Measurements from ENCODE around the gene TULP3. TPM values are rescaled to one million over a fixed set of nuclear protein-coding genes. Genes with fewer than 3 reads are reported as not detected.

The TULP3 gene
- total RNA-seq, 4 donors from 2014 or later = 20.1 to 32.3 (median 22.3) TPM

- WGBS, 2 donors = 93 to 96% methylated on average over 10 of the region's 10 CpGs
- intact Hi-C loops (cut with DNase I) = loop anchor here (5.0 to 10.0 kb wide), 2 partner anchors 55 to 158 kb away; no protein-coding TSS in a partner anchor
- Histone ChIP-seq H3K4me3 (replicated peaks in 1 of 3) (no peak overlapping the region), H3K9me3 (no peaks in the 10 kb centered on the region), H3K27me3 (no peaks in the 10 kb centered on the region), H3K4me1 (peaks cover 8 to 10% of the 10 kb centered on the region in 2 donors), H3K27ac (no peak overlapping the region), H3K36me3 (peaks cover 0 to 3% of the 10 kb centered on the region in 2 donors)
- no peak for TF ChIP-seq POLR2A (IDR thresholded peaks at IDR 0.05)
- TF ChIP-seq, protein P1, sequence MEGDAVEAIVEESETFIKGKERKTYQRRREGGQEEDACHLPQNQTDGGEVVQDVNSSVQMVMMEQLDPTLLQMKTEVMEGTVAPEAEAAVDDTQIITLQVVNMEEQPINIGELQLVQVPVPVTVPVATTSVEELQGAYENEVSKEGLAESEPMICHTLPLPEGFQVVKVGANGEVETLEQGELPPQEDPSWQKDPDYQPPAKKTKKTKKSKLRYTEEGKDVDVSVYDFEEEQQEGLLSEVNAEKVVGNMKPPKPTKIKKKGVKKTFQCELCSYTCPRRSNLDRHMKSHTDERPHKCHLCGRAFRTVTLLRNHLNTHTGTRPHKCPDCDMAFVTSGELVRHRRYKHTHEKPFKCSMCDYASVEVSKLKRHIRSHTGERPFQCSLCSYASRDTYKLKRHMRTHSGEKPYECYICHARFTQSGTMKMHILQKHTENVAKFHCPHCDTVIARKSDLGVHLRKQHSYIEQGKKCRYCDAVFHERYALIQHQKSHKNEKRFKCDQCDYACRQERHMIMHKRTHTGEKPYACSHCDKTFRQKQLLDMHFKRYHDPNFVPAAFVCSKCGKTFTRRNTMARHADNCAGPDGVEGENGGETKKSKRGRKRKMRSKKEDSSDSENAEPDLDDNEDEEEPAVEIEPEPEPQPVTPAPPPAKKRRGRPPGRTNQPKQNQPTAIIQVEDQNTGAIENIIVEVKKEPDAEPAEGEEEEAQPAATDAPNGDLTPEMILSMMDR (IDR thresholded peaks at IDR 0.05) = no peak
- no peak for DNase-seq
These were observed 3.8 kb upstream of the TULP3 start for GRCh38 chr12:2886768-2887450.

GRCh38 chr12:2890001-2890387 is 697 bp upstream of the TULP3 start:
- Histone ChIP-seq H3K36me3 (peaks cover 0 to 3% of the 10 kb centered on the region in 2 donors), H3K4me1 (peaks cover 11 to 20% of the 10 kb centered on the region in 2 donors), H3K27me3 (no peaks in the 10 kb centered on the region), H3K9me3 (no peaks in the 10 kb centered on the region), H3K4me3 (replicated peaks in 1 of 3) (peak overlapping the region in 1 of 3 donors; percentile 53), H3K27ac (peak overlapping the region in 2 of 3 donors; percentile 84 to 95)
- intact Hi-C loops (cut with DNase I) = no loop called here
- 61 to 66% methylated on average over 10 of the region's 10 CpGs for WGBS, 2 donors
- TF ChIP-seq, protein P1 (IDR thresholded peaks at IDR 0.05) = no peak
- TF ChIP-seq POLR2A (IDR thresholded peaks at IDR 0.05) = no peak
- no peak for DNase-seq

GRCh38 chr12:2891240-2892053 is 756 bp downstream of the TULP3 start:
- DNase-seq = peak; percentile 66 to 75
- Histone ChIP-seq H3K27ac (peak overlapping the region; percentile 69 to 95 (median 91)), H3K27me3 (no peaks in the 10 kb centered on the region), H3K36me3 (peaks cover 0 to 3% of the 10 kb centered on the region in 2 donors), H3K9me3 (no peaks in the 10 kb centered on the region), H3K4me3 (replicated peaks in 1 of 3) (peak overlapping the region; percentile 53 to 91 (median 88)), H3K4me1 (peaks cover 11 to 20% of the 10 kb centered on the region in 2 donors)
- intact Hi-C loops (cut with DNase I) = no loop called here
- 31 to 35% methylated on average over 27 to 30 of the region's 42 CpGs for WGBS, 2 donors
- no peak for TF ChIP-seq POLR2A (IDR thresholded peaks at IDR 0.05)
- TF ChIP-seq, protein P1 (IDR thresholded peaks at IDR 0.05) = no peak

DNA sequence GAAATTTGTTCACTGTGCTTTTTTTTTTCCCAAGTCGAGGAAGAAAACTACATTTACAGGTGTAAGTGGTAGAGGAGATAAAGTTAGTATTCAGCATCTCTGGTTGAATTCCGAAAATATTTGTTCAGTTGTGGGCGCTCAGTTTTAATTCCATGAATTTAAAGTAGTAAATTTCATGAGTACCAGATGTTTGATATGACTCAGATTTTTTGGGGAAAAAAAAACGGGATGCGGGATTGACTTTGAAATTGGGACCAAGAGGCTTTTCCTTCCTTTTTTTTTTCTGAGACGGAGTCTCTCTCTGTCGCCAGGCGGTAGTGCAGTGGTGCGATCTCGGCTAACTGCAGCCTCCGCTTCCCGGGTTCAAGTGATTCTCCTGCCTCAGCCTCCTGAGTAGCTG is 1.6 kb downstream of the TULP3 start:
- H3K9me3 ChIP-seq = no peaks in the 10 kb centered on the region
- 80 to 84% methylated on average over 12 of the region's 12 CpGs for WGBS, 2 donors

More for the DNA sequence above, 1.6 kb downstream of the TULP3 start:
- intact Hi-C loops (cut with DNase I) = no loop called here
- Histone ChIP-seq H3K36me3 (peaks cover 0 to 3% of the 10 kb centered on the region in 2 donors), H3K4me1 (peaks cover 11 to 20% of the 10 kb centered on the region in 2 donors), H3K4me3 (replicated peaks in 1 of 3) (no peak overlapping the region), H3K27ac (no peak overlapping the region), H3K27me3 (no peaks in the 10 kb centered on the region)
- TF ChIP-seq, protein P1 (IDR thresholded peaks at IDR 0.05) = no peak
- no peak for TF ChIP-seq POLR2A (IDR thresholded peaks at IDR 0.05)
- DNase-seq = no peak
